GM10847 (cell line): ENCODE data around the gene TNFRSF8.
A peak's percentile ranks its signal among the peaks of the same experiment; 100 is the strongest.

Experiments used
- POLR2A ChIP-seq: IDR thresholded peaks from 2 replicates; pipeline ENCODE4 v1.6.1; 2011; ENCODE audit not compliant: insufficient read length; ENCODE audit errors: extremely low read depth

The TNFRSF8 gene

GRCh38 chr1:12162459-12163137 is 99.5 kb downstream of the TNFRSF8 start:
- TF ChIP-seq POLR2A = no peak

- TF ChIP-seq POLR2A = no peak
Observed at GRCh38 chr1:12163210-12163609, 100.1 kb downstream of the TNFRSF8 start.

- TF ChIP-seq POLR2A = no peak
Observed at GRCh38 chr1:12164210-12164609, 101.1 kb downstream of the TNFRSF8 start.

- no peak for TF ChIP-seq POLR2A
Observed at GRCh38 chr1:12165342-12165741, 102.2 kb downstream of the TNFRSF8 start.

- TF ChIP-seq POLR2A = peak; percentile 95
Observed at GRCh38 chr1:12166834-12167492, 103.9 kb downstream of the TNFRSF8 start, which contains the start of gene TNFRSF1B. TSS of gene TNFRSF1B (plus strand) at chr1:12166991. CDS start at chr1:12167092, 101 bp downstream.

GRCh38 chr1:12167493-12168429 is 104.7 kb downstream of the TNFRSF8 start:
- TF ChIP-seq POLR2A = no peak

- TF ChIP-seq POLR2A = no peak
Observed at GRCh38 chr1:12168451-12169160, 105.5 kb downstream of the TNFRSF8 start.

GRCh38 chr1:12169442-12170135 is 106.5 kb downstream of the TNFRSF8 start:
- no peak for TF ChIP-seq POLR2A

- TF ChIP-seq POLR2A = no peak
Observed at GRCh38 chr1:12170263-12170671, 107.2 kb downstream of the TNFRSF8 start.

GRCh38 chr1:12171206-12172041 is 108.3 kb downstream of the TNFRSF8 start:
- no peak for TF ChIP-seq POLR2A

GRCh38 chr1:12172042-12172851 is 109.1 kb downstream of the TNFRSF8 start:
- no peak for TF ChIP-seq POLR2A

- TF ChIP-seq POLR2A = no peak
Observed at GRCh38 chr1:12173041-12173509, 110.0 kb downstream of the TNFRSF8 start.
